Thyroid gland (tissue), 4 donors: Measurements from ENCODE around the gene ST6GALNAC3.

ENCODE experiments used
- POLR2A ChIP-seq, 2 donors: fragments of 450-650 bp; IDR thresholded peaks; one replicate each; pipeline ENCODE4 v1.6.1; 2017; ENCODE audit warnings: antibody characterized with exemption in 2 of 2, mild to moderate bottlenecking in 2 of 2, moderate library complexity in 1 of 2
- TF ChIP-seq, protein P1 (sequence below), 6 experiments: fragments of 200-600 bp in 3 of 6; fragments of 450-650 bp in 3 of 6; sonication (generic) in 3 of 6; IDR thresholded peaks; one replicate each; pipeline ENCODE4 v1.5.1; 2016 to 2019; ENCODE audit warnings: antibody characterized with exemption in 6 of 6, mild to moderate bottlenecking in 2 of 6, inconsistent platforms in 1 of 6, moderate library complexity in 1 of 6

DNA sequence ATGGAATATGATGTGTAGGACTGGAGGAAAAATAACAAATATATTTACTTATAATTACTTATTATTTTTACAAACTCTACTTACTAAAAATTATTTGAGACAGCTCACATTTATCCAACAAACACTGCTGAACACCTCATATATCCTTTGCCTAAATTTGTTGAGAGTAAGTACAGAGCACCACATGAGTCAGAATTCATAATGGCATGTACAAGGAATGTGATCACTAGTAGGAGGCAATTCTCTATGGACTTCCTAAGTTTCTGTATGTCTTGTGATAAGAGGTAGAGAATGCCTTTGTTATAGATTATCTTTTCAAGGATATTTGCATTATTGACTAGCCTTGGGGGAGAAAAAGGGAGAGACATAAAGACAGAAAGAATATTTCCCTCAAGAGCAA is 8.2 kb upstream of the ST6GALNAC3 start:
- no peak for TF ChIP-seq POLR2A (IDR thresholded peaks at IDR 0.05)
- TF ChIP-seq, protein P1, sequence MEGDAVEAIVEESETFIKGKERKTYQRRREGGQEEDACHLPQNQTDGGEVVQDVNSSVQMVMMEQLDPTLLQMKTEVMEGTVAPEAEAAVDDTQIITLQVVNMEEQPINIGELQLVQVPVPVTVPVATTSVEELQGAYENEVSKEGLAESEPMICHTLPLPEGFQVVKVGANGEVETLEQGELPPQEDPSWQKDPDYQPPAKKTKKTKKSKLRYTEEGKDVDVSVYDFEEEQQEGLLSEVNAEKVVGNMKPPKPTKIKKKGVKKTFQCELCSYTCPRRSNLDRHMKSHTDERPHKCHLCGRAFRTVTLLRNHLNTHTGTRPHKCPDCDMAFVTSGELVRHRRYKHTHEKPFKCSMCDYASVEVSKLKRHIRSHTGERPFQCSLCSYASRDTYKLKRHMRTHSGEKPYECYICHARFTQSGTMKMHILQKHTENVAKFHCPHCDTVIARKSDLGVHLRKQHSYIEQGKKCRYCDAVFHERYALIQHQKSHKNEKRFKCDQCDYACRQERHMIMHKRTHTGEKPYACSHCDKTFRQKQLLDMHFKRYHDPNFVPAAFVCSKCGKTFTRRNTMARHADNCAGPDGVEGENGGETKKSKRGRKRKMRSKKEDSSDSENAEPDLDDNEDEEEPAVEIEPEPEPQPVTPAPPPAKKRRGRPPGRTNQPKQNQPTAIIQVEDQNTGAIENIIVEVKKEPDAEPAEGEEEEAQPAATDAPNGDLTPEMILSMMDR (IDR thresholded peaks at IDR 0.05): no peak
